ELR (cell line): ENCODE measurements around the gene XAGE5.
"Not testable (repeated sequence)": the region's sequence is repeated elsewhere in the genome, so short reads cannot be mapped to it uniquely, and the experiment has no call there.

Source experiments
- DNase-seq: peaks from one replicate; pipeline ENCODE4 v3.0.0-alpha.2; 2015; ENCODE audit warnings: low read depth

XAGE5 gene

DNA sequence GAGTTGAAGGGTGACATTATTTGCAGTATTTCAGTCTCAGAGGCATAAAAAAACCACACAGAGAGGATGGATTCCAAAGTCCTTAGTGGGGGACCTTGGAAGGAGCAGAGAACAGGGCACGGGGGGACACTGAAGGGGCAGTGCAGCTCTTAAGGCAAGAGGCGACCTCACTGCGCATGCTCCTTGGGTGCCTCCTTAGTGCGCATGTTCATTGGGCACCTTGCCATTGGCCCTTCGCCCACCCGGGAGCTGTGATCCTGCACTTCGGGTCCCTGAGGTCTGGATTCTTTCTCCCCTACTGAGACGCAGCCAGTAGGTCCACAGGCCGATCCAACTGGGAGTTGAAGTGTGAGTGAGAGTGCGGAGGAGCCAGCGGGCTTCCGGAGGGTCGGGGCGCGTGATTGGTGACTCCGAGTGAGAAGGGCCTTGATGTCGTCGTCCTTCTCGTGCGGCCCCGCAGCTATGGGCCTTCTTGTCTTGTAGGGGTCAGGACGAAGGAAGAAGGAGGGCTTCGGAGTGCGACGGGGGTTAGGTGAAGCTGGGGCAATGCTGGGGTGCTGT is at the start of gene XAGE5:
Gene XAGE5 (plus strand): TSS at position 223 of the 561 bp plus-strand sequence. CDS start 1,280 bp downstream, outside the sequence.
- DNase-seq = no peak

DNA sequence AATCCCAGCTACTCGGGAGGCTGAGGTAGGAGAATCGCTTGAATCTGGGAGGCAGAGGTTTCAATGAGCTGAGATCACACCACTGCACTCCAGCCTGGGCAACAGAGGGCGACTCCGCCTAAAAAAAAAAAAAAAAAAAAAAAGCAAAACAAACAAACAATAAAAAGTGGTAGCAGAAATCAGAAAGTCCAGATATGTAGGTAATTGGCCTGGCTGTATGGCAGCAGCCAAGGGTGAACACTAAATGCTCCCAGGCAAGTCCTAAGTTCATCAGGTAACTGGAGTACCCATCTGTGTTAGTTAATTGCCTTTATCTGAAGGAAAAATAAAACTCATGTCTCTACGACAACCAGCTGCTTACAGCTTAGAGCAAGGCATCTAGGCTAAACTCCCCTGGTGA is 45.1 kb upstream of the XAGE5 start:
- DNase-seq = not testable (repeated sequence)

DNA sequence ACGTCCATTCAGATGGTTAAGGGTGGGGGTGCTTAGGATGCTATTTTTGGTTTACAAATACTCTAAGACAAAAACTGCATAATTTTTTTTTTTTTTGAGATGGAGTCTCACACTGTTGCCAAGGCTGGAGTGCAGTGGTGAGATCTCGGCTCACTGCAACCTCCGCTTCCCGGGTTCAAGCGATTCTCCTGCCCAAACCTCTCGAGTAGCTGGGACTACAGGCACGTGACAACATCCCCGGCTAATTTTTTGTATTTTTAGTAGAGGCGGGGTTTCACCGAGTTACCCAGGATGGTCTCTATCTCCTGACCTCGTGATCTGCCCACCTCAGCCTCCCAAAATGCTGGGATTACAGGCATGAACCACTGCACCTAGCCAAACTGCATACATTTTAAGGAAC is 37.6 kb upstream of the XAGE5 start:
- not testable (repeated sequence) for DNase-seq

DNA sequence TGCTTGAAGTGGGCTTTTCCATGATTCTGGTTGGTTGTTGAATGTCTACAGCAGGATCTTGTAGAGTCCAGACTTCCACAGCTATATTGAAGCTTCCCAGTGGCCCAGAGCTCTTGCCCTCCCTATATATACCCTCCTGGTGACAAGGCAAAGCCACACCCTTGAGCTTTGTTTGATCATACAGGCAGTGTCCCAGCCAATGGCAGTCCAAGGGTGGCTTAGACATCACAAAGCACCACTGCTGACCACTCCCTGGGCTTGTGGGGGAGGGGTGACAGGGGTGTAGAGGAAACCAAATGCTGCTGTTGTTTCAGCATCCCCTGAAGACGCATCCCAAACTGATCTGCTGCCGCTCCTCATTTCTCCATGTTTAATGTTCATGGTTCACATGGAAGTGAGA is 13.8 kb upstream of the XAGE5 start, which contains the start of gene SPANXN5:
Gene SPANXN5 (minus strand): TSS at position 101 of the 400 bp plus-strand sequence. CDS start 79 bp downstream, at position 22.
- DNase-seq = not testable (repeated sequence)

- not testable (repeated sequence) for DNase-seq
Measured at GRCh38 chrX:52804876-52805275, 6.2 kb upstream of the XAGE5 start.

DNA sequence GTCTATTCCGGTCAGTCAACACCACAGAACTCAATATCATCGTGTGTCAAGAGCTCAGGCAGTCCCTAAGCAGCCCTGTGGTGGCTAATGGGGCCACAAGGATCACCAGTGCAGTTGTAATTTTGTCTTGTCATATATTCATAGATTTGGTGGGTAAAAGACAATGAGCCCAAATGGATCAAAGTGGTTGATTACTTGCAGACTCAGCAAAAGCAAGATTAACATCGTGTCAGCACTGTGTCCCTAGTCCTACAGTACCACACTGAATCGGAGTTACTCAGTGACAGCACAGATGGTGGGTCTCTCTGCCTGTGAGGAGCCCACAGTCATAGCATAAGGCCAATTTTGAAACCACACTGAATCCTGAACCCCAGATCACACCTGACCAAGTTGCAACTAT is 8.7 kb downstream of the XAGE5 start:
- no peak for DNase-seq

DNA sequence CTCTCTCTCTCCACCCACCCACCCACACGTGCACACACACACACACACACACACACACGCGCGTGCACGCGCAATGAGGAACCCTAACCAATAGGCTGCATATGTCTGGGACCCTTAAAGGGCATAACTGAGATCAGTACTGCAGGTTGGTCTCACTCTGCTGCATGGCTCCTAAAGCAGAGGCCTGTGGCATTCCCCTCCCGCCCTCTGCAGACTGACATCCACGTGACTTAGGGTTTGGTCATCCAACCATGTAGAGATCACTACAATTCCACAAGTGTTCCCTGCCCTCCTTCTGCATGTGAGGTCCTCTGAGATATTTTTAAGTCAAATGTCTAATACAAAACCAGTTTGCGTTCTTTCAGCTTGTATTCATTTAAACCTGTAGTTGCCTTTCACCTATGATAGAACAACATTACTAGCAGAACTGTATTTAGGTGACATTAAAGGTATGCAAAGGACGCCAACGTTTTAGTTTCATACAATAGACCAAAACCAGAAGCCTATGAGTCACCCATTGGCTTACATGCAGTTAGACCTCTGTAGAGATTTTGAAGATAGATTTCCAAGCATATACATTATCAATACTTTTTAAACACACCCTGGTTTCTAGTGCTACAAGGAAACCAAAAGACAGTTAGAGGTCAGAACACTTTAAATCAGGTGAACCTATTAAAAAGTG is 10.1 kb downstream of the XAGE5 start:
- no peak for DNase-seq

DNA sequence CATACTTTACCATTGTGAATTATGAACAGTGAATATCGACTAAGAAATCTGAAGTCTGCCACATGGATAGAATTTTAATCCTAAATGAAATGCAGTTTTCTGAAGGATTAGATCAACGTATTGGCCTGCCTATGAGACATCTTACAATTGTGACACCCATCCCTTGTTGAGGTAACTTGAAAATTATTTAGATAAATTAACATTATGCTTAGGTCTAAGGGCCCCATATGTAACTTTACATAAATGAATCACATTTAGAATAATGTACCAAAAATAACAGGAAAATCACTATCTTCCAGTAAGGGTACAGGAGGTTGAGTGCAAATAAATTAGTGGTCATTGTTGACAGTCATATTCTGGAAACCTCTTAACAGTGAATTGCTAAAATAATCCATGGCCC is 13.5 kb downstream of the XAGE5 start:
- no peak for DNase-seq

DNA sequence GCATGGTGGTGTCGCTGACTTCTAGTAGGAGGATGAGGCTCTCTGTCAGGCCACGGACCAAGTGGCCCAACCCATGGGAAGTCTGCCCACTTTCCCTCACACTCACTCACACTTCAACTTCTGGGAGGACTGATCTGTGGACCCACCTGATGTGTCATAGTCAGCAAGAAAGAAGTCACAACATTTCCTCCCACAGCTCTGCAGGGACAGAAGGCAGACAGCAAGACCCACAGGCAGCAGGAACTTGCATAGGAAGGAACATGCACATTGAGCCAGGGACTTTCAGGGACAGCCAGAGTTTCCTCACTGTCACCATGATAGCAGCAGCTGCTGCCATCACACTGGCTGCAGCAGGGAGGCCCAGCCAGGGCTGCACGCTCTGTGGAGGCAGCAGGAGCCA is 19.5 kb downstream of the XAGE5 start:
- no peak for DNase-seq

- DNase-seq = peak; percentile 2
Measured at GRCh38 chrX:52839137-52839536, 28.1 kb downstream of the XAGE5 start.

GRCh38 chrX:52843619-52844018 is 32.5 kb downstream of the XAGE5 start:
- DNase-seq = not testable (repeated sequence)

DNA sequence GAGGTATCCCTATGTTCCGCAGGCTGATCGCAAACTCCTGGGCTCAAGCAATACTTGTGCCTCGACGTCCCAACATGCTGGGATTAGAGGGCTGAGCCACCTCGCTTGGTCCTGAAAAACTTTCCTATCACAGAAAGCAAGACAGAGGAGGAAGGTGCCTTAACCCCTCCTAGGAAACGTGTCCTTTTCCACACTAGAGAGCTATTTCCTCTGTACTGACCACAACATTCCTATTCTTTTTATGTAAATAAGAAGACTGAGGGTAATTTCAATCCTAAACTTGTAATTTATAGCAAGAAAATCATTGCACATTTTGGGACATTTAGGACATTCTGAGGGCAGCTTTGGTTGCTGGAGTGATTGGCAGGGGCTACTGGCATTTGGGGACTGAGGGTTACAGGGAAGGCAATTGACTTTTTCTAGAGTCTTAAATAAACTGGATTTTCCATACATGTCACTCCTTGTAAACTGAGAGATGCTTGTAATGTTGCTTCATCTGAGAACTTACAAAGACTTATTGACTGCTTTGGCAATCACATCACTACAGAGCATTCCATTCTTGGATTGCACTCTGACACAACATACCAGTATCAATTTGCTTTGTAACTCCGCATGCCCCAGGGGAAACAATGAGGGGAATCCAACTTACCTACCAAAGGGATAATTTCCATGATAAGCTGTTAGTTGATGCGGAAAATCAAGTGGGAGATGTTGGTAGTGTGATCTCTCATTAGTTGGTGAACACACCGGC is 41.2 kb downstream of the XAGE5 start:
- peak; percentile 32 for DNase-seq

GRCh38 chrX:52856991-52857525 is 46.0 kb downstream of the XAGE5 start:
- DNase-seq = peak; percentile 1

DNA sequence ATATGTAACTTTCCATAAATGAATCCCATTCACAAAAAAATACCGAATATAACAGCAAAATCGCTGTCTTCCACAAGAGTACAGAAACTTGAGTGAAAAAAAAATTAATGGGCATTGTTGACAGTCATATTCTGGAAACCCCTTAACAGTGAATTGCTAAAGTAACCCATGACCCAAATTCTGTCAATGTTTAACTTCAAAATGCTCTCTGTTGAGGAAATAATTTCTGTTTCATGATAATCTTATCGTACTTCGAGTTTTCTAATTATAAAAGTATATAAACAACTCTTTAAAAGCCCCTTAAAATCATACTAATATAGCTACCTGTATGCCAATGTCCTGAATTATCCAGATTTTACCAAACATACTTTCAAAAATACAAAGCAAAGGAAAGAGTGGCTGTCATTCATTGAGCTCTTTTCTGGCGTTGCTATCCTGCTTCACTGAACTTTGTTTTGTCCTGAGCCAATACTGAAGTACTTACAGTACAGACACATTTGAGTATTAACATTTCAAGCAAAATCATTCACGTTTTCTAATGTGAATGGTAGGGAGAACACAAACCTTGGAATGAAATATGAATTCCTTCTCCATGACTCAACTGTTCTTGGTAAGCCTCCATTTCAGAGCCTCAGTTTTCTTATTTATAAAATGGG is 54.4 kb downstream of the XAGE5 start:
- DNase-seq = no peak
